NB4 (cell line): ENCODE results near the gene NPHP4.

Experiments
- CTCF ChIP-seq: IDR thresholded peaks from one replicate; pipeline ENCODE4 v1.5.1; 2012; ENCODE audit warnings: low read depth, low read length
- MAX ChIP-seq: IDR thresholded peaks from 2 replicates; pipeline ENCODE4 v1.6.1; 2011; ENCODE audit warnings: low read depth, low read length
- MYC ChIP-seq: IDR thresholded peaks from 2 replicates; pipeline ENCODE4 v1.6.1; 2011; ENCODE audit warnings: low read depth, low read length
- POLR2A ChIP-seq: IDR thresholded peaks from 2 replicates; pipeline ENCODE4 v1.6.1; 2011; ENCODE audit warnings: mild to moderate bottlenecking; ENCODE audit not compliant: insufficient read length; ENCODE audit errors: extremely low read depth

- TF ChIP-seq CTCF, result no peak
- no peak for TF ChIP-seq POLR2A
- TF ChIP-seq MAX, result no peak
- TF ChIP-seq MYC, result no peak
These were observed 11.6 kb upstream of the NPHP4 start for GRCh38 chr1:6003568-6004411.
